Osteoblast (primary cell): Measurements from ENCODE around the gene ZNF521. TPM values are rescaled to one million over a fixed set of nuclear protein-coding genes. Genes with fewer than 3 reads are reported as not detected.

Source experiments
- DNase-seq: peaks from one replicate; pipeline ENCODE4 v3.0.0; 2011; ENCODE audit warnings: low spot score, mixed read lengths; ENCODE audit not compliant: insufficient read length; ENCODE audit errors: missing footprints
- H2AFZ ChIP-seq: 2 replicates; pipeline ENCODE4 v1.6.0; 2011; ENCODE audit warnings: mild to moderate bottlenecking, low read length
- H3K27ac ChIP-seq: 2 replicates; pipeline ENCODE4 v1.5.1; 2011; ENCODE audit warnings: mild to moderate bottlenecking, low read depth, low read length, moderate library complexity
- H3K27me3 ChIP-seq: 2 replicates; pipeline ENCODE4 v1.6.0; 2012; ENCODE audit warnings: mild to moderate bottlenecking, control low read depth, inconsistent platforms, low read length, moderate library complexity; ENCODE audit not compliant: insufficient read depth
- H3K36me3 ChIP-seq: 2 replicates; pipeline ENCODE4 v1.5.1; 2011; ENCODE audit warnings: mild to moderate bottlenecking, low read length, control low read depth, moderate library complexity; ENCODE audit not compliant: insufficient read depth
- H3K4me1 ChIP-seq: 2 replicates; pipeline ENCODE4 v1.5.1; 2011; ENCODE audit warnings: mild to moderate bottlenecking, low read length, control low read depth, moderate library complexity; ENCODE audit not compliant: insufficient read depth
- H3K4me2 ChIP-seq: 2 replicates; pipeline ENCODE4 v1.6.0; 2011; ENCODE audit warnings: mild to moderate bottlenecking, low read length; ENCODE audit not compliant: insufficient read depth
- H3K4me3 ChIP-seq: fragments of 200-600 bp; sonication (generic); 3 replicates; pipeline ENCODE4 v1.5.1; 2012; ENCODE audit warnings: mild to moderate bottlenecking, low read length, inconsistent platforms; ENCODE audit not compliant: insufficient read depth
- H3K79me2 ChIP-seq: 2 replicates; pipeline ENCODE4 v1.6.0; 2012; ENCODE audit warnings: mild to moderate bottlenecking, low read length, control low read depth, inconsistent platforms; ENCODE audit not compliant: insufficient read depth
- H3K9me3 ChIP-seq: 2 replicates; pipeline ENCODE4 v1.5.1; 2011; ENCODE audit warnings: low read depth, low read length, control low read depth
- H4K20me1 ChIP-seq: 2 replicates; pipeline ENCODE4 v1.6.0; 2012; ENCODE audit warnings: mild to moderate bottlenecking, low read length, control low read depth; ENCODE audit not compliant: insufficient read depth
- CTCF ChIP-seq: IDR thresholded peaks from 2 replicates; pipeline ENCODE4 v1.5.1; 2011; ENCODE audit warnings: mild to moderate bottlenecking, low read depth, low read length, moderate library complexity; ENCODE audit errors: extremely low read depth
- total RNA-seq: library from RNA; depleted of rRNA; stranded (reverse); fragments of >200 nt; gene quantifications from 2 replicates; pipeline ENCODE4 v1.2.3, GENCODE V29; 2012

Gene ZNF521
- total RNA-seq, 1 donor, result 27.5 TPM

GRCh38 chr18:25137197-25137472 is 214.8 kb downstream of the ZNF521 start:
- Histone ChIP-seq H3K4me3 (no peak overlapping the region), H3K4me1 (no peaks in the 10 kb centered on the region), H3K27me3 (no peaks in the 10 kb centered on the region), H3K79me2 (no peaks in the 10 kb centered on the region), H3K27ac (no peak overlapping the region), H3K36me3 (no peaks in the 10 kb centered on the region), H3K9me3 (no peaks in the 10 kb centered on the region), H2AFZ (peak overlapping the region; percentile 9), H3K4me2 (no peak overlapping the region), H4K20me1 (no peaks in the 10 kb centered on the region)
- no peak for TF ChIP-seq CTCF
- DNase-seq, result peak; percentile 27

GRCh38 chr18:25136416-25137196 is 215.4 kb downstream of the ZNF521 start:
- Histone ChIP-seq H3K4me1 (no peaks in the 10 kb centered on the region), H4K20me1 (no peaks in the 10 kb centered on the region), H3K9me3 (no peaks in the 10 kb centered on the region), H3K27me3 (no peaks in the 10 kb centered on the region), H2AFZ (peak overlapping the region; percentile 9), H3K36me3 (no peaks in the 10 kb centered on the region), H3K79me2 (no peaks in the 10 kb centered on the region), H3K4me2 (no peak overlapping the region), H3K27ac (no peak overlapping the region), H3K4me3 (no peak overlapping the region)
- DNase-seq, result no peak
- no peak for TF ChIP-seq CTCF

- H3K27ac ChIP-seq, result no peak overlapping the region
- no peak overlapping the region for H3K4me3 ChIP-seq
- H3K79me2 ChIP-seq, result no peaks in the 10 kb centered on the region
- no peaks in the 10 kb centered on the region for H3K4me1 ChIP-seq
- no peak overlapping the region for H2AFZ ChIP-seq
- H4K20me1 ChIP-seq, result no peaks in the 10 kb centered on the region
- no peak for TF ChIP-seq CTCF
- DNase-seq, result no peak
- H3K27me3 ChIP-seq, result no peaks in the 10 kb centered on the region
- no peaks in the 10 kb centered on the region for H3K36me3 ChIP-seq
- H3K4me2 ChIP-seq, result no peak overlapping the region
- H3K9me3 ChIP-seq, result no peaks in the 10 kb centered on the region
These were observed 217.1 kb downstream of the ZNF521 start for GRCh38 chr18:25134861-25135260.

GRCh38 chr18:25133879-25134278 is 218.1 kb downstream of the ZNF521 start:
- no peaks in the 10 kb centered on the region for H3K4me1 ChIP-seq
- no peaks in the 10 kb centered on the region for H4K20me1 ChIP-seq
- H3K4me3 ChIP-seq, result no peak overlapping the region
- H2AFZ ChIP-seq, result no peak overlapping the region
- H3K27ac ChIP-seq, result no peak overlapping the region
- no peaks in the 10 kb centered on the region for H3K79me2 ChIP-seq
- no peaks in the 10 kb centered on the region for H3K36me3 ChIP-seq
- TF ChIP-seq CTCF, result no peak
- no peak overlapping the region for H3K4me2 ChIP-seq
- no peaks in the 10 kb centered on the region for H3K27me3 ChIP-seq
- no peak for DNase-seq
- H3K9me3 ChIP-seq, result no peaks in the 10 kb centered on the region
